ENCODE data around the gene STK40.

The STK40 gene

DNA sequence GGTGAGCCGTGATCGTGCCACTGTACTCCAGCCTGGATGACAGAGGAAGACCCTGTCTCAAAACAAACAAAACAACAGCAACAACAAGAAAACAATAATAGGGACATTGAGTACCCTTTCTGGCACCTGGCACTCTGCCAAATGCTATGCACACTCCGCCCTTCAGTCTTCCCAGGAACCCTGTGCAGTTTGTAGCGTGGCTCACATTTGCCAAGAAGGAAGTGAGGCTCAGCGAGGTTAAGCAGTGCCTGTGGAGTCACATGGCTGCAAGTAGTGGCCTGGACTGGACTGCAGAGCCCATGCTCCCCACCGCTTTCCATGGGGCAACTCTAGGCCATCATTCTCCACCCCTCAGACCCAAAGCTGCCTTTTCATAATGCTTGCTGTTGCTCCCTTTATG is 57.0 kb downstream of the STK40 start:
- H3K4me2 ChIP-seq (ENCODE audit: low read length), result no peak overlapping the region

GRCh38 chr1:36328088-36328480 is 57.6 kb downstream of the STK40 start:
- no peaks in the 10 kb centered on the region for H3K79me2 ChIP-seq (ENCODE audit: low read length)
- no peaks in the 10 kb centered on the region for H3K4me1 ChIP-seq (ENCODE audit: low read length)
- TF ChIP-seq EZH2phosphoT487 (IDR thresholded peaks at IDR 0.05; ENCODE audit: low read depth) (no peak), CTCF (IDR thresholded peaks at IDR 0.05; ENCODE audit: low read depth, low read length) (no peak)
- no peak overlapping the region for H3K4me2 ChIP-seq (ENCODE audit: low read length)
- no peaks in the 10 kb centered on the region for H4K20me1 ChIP-seq (ENCODE audit: insufficient read depth, low read length)
- no peaks in the 10 kb centered on the region for H3K36me3 ChIP-seq (replicated peaks; ENCODE audit: low read depth, low read length)
- no peak overlapping the region for H2AFZ ChIP-seq (ENCODE audit: low read depth, low read length)
- no peaks in the 10 kb centered on the region for H3K9me3 ChIP-seq (ENCODE audit: insufficient read depth, low read length)
- H3K9ac ChIP-seq (ENCODE audit: low read length), result no peak overlapping the region
- no peak overlapping the region for H3K4me3 ChIP-seq (ENCODE audit: low read length)
- no peak overlapping the region for H3K27ac ChIP-seq (ENCODE audit: low read length)
- 0 out of 2 replicates have a peak, but pooled peaks cover 3% of the 10 kb centered on the region for H3K27me3 ChIP-seq (ENCODE audit: low read depth, low read length)

More for the DNA sequence above, 57.0 kb downstream of the STK40 start:
- Histone ChIP-seq H3K9ac (ENCODE audit: low read length) (no peak overlapping the region), H3K9me3 (ENCODE audit: insufficient read depth, low read length) (no peaks in the 10 kb centered on the region), H2AFZ (ENCODE audit: low read depth, low read length) (no peak overlapping the region), H3K4me3 (ENCODE audit: low read length) (no peak overlapping the region), H3K27me3 (ENCODE audit: low read depth, low read length) (0 out of 2 replicates have a peak, but pooled peaks cover 3% of the 10 kb centered on the region), H3K4me1 (ENCODE audit: low read length) (no peaks in the 10 kb centered on the region), H3K36me3 (replicated peaks; ENCODE audit: low read depth, low read length) (no peaks in the 10 kb centered on the region), H3K79me2 (ENCODE audit: low read length) (no peaks in the 10 kb centered on the region), H3K27ac (ENCODE audit: low read length) (no peak overlapping the region), H4K20me1 (ENCODE audit: insufficient read depth, low read length) (no peaks in the 10 kb centered on the region)
- TF ChIP-seq CTCF (IDR thresholded peaks at IDR 0.05; ENCODE audit: low read depth, low read length) (no peak), EZH2phosphoT487 (IDR thresholded peaks at IDR 0.05; ENCODE audit: low read depth) (no peak)

DNA sequence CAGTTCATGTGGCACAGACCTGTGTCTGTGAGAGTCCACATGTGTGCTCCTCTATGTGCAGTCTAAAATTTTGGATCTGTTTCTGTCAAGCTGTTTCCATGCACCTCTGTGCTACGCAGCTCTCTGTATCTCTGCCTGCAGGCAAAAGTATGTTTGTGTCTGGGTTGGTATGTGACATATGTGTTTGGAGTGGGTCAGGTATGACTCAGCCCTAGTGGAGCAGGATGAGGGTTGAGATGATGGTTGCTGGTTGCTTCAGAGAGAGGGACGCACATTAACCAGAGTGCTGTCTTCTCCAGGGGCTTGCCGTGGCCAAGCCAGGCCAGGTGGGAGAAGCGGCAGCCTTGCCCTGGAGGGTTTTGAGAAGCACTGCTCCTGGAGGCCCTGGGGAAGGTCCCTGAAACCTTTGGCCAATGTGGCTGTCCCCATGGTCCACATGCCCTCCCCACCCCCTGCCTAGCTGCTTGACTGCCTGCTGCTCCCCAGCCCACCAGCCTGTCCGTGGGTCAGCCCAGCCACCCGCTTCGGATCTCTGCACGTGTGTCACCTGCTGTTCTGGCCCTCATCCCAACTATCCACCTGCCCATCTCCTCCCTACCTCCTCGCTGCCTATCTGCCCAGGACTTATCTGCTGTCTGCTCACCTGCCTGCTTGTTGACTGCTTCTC is 58.2 kb downstream of the STK40 start:
- no peak overlapping the region for H3K4me3 ChIP-seq (ENCODE audit: low read length)

DNA sequence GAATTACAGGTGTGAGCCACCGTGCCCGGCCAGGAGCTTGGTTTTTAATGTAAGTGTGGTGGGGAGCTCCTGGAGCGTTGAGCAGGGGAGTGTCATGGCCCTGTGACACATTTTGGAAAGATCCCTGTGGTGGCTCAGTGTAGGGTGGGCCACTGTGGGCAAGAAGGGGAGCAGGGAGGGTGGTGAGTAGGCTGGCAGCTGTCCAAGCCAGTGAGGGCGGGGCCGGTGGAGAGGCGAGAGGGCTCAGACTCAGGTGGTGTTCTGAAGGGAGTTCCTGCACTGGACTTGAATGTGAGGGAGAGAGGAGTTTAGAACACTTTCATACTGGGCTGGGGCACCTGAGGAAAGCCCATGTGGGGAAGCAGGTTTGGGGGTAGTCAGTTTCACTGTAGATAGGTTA is 59.2 kb downstream of the STK40 start:
- no peak for TF ChIP-seq CTCF (IDR thresholded peaks at IDR 0.05; ENCODE audit: low read depth, low read length)
- no peak for TF ChIP-seq EZH2phosphoT487 (IDR thresholded peaks at IDR 0.05; ENCODE audit: low read depth)
- Histone ChIP-seq H2AFZ (ENCODE audit: low read depth, low read length) (no peak overlapping the region), H3K27ac (ENCODE audit: low read length) (no peak overlapping the region), H3K9me3 (ENCODE audit: insufficient read depth, low read length) (no peaks in the 10 kb centered on the region), H3K4me2 (ENCODE audit: low read length) (no peak overlapping the region), H3K36me3 (replicated peaks; ENCODE audit: low read depth, low read length) (no peaks in the 10 kb centered on the region), H3K79me2 (ENCODE audit: low read length) (no peaks in the 10 kb centered on the region), H3K9ac (ENCODE audit: low read length) (no peak overlapping the region), H3K4me1 (ENCODE audit: low read length) (no peaks in the 10 kb centered on the region), H3K27me3 (ENCODE audit: low read depth, low read length) (no peaks in the 10 kb centered on the region), H4K20me1 (ENCODE audit: insufficient read depth, low read length) (no peaks in the 10 kb centered on the region), H3K4me3 (ENCODE audit: low read length) (no peak overlapping the region)

More for the DNA sequence above, 58.2 kb downstream of the STK40 start:
- Histone ChIP-seq H2AFZ (ENCODE audit: low read depth, low read length) (no peak overlapping the region), H3K4me1 (ENCODE audit: low read length) (no peaks in the 10 kb centered on the region), H3K27me3 (ENCODE audit: low read depth, low read length) (0 out of 2 replicates have a peak, but pooled peaks cover 3% of the 10 kb centered on the region), H4K20me1 (ENCODE audit: insufficient read depth, low read length) (no peaks in the 10 kb centered on the region), H3K36me3 (replicated peaks; ENCODE audit: low read depth, low read length) (no peaks in the 10 kb centered on the region), H3K9me3 (ENCODE audit: insufficient read depth, low read length) (no peaks in the 10 kb centered on the region), H3K79me2 (ENCODE audit: low read length) (no peaks in the 10 kb centered on the region), H3K9ac (ENCODE audit: low read length) (no peak overlapping the region), H3K27ac (ENCODE audit: low read length) (no peak overlapping the region), H3K4me2 (ENCODE audit: low read length) (no peak overlapping the region)
- no peak for TF ChIP-seq CTCF (IDR thresholded peaks at IDR 0.05; ENCODE audit: low read depth, low read length)
- no peak for TF ChIP-seq EZH2phosphoT487 (IDR thresholded peaks at IDR 0.05; ENCODE audit: low read depth)
